Measurements from ENCODE around the gene ZNF280C. TPM values are rescaled to one million over a fixed set of nuclear protein-coding genes. Genes with fewer than 3 reads are reported as not detected.
A peak's percentile ranks its signal among the peaks of the same experiment; 100 is the strongest.

ZNF280C gene, protein sequence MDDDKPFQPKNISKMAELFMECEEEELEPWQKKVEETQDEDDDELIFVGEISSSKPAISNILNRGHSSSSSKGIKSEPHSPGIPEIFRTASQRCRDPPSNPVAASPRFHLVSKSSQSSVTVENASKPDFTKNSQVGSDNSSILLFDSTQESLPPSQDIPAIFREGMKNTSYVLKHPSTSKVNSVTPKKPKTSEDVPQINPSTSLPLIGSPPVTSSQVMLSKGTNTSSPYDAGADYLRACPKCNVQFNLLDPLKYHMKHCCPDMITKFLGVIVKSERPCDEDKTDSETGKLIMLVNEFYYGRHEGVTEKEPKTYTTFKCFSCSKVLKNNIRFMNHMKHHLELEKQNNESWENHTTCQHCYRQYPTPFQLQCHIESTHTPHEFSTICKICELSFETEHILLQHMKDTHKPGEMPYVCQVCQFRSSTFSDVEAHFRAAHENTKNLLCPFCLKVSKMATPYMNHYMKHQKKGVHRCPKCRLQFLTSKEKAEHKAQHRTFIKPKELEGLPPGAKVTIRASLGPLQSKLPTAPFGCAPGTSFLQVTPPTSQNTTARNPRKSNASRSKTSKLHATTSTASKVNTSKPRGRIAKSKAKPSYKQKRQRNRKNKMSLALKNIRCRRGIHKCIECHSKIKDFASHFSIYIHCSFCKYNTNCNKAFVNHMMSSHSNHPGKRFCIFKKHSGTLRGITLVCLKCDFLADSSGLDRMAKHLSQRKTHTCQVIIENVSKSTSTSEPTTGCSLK
- 1 to 10 TPM; 2.4 to 7.0 (median 3.6) TPM for total RNA-seq

DNA sequence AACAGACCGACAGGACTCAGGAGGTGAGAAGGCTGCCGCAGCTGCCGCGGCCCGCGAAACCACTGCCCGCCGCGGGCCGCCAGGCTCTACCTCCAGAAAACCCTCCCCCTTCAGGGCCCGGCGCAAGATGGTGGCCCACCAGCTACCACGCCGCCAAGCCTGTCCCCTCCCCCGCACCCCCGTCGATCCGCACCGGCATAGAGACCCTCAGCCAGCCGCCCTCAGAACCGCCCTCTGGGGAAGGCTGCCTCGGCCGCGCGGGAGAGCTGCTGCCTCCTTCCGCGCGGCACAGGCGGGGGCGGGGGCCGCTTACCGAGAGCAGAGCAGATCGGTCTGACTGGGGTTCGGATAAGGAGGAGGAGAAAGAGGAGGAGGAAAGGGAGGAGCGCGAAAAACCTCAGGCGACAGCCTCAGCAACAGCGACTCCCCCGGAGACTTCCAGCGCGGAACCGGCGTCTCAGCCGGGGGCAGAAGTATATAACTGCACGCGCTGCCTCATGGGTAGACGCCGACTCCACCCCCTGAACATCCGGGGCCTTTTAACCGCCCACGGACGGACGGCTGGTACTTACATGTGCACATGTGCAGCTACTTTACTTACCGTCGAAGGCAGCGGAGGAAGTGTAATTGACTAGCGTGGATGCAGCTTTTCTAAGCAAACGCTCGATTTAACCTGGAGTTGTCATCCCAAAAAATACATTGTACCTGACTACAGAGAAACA is at the start of gene ZNF280C:
ZNF280C (minus strand) TSS at position 451 of the 722 bp plus-strand sequence. CDS start 8,450 bp downstream, outside the sequence.
- Histone ChIP-seq H3K27me3 (no peaks in the 10 kb centered on the region), H3K9me3 (no peaks in the 10 kb centered on the region), H3K4me1 (peaks cover 0 to 7% (median 0%) of the 10 kb centered on the region in 4 donors), H3K27ac (peak within 1 kb of the TSS; percentile 36 to 84 (median 82)), H3K4me3 (peak within 1 kb of the TSS; percentile 38 to 77 (median 55)), H3K36me3 (no peaks in the 10 kb centered on the region)
- TF ChIP-seq EP300 (IDR thresholded peaks at IDR 0.05) = peak in 1 of 2 donors; percentile 59
- TF ChIP-seq POLR2A (IDR thresholded peaks at IDR 0.05) = peak; percentile 32 to 44
- TF ChIP-seq, protein P1, sequence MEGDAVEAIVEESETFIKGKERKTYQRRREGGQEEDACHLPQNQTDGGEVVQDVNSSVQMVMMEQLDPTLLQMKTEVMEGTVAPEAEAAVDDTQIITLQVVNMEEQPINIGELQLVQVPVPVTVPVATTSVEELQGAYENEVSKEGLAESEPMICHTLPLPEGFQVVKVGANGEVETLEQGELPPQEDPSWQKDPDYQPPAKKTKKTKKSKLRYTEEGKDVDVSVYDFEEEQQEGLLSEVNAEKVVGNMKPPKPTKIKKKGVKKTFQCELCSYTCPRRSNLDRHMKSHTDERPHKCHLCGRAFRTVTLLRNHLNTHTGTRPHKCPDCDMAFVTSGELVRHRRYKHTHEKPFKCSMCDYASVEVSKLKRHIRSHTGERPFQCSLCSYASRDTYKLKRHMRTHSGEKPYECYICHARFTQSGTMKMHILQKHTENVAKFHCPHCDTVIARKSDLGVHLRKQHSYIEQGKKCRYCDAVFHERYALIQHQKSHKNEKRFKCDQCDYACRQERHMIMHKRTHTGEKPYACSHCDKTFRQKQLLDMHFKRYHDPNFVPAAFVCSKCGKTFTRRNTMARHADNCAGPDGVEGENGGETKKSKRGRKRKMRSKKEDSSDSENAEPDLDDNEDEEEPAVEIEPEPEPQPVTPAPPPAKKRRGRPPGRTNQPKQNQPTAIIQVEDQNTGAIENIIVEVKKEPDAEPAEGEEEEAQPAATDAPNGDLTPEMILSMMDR (IDR thresholded peaks at IDR 0.05) = peak in 2 of 5 experiments; percentile 7 to 10
- DNase-seq (ENCODE audit: low spot score in 2 of 2) = peak; percentile 49 to 67
- 13 to 34% methylated on average over 7 to 59 of the region's 59 CpGs for WGBS, 2 donors

DNA sequence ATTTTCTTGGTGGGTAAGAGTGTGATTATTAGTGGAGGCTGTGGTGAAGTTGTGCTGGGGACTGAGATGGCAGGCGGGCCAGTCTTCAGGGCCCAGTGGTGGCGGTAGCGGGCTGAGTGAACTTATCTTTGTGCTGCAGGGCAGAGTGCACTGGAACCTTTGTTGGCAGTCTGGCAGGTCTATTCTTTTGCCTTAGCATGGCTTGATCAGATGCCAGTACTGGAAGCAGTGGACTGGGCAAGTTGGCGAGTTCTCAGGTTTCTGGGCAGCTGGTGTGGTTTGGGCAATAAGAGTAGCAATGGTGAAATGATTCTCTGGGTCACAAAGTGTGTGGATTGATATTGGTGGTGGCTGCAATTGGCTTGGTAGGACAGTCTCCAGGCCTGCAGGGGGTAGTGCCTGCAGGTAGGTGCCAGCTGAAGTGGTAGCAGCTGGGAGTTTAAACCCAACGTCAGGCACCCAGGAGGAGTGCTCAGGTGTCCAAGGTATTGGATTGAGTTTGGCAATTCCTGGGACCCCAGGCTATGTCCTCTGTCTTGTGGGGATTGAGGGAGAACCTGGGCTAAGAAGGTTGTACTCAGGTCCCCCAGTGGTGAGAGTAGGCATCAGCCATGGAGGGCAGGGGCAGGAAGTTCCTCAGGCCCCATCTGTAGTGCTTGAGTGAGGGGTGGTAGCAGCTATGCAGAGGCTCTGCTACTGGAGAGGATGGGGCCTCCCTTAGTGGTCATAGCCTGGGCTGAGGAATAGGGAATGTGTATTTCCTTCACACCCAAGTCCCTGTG is 36.1 kb upstream of the ZNF280C start:
- H3K4me1 ChIP-seq = no peaks in the 10 kb centered on the region
- WGBS, 2 donors = 79 to 95% methylated on average over 3 to 5 of the region's 5 CpGs

DNA sequence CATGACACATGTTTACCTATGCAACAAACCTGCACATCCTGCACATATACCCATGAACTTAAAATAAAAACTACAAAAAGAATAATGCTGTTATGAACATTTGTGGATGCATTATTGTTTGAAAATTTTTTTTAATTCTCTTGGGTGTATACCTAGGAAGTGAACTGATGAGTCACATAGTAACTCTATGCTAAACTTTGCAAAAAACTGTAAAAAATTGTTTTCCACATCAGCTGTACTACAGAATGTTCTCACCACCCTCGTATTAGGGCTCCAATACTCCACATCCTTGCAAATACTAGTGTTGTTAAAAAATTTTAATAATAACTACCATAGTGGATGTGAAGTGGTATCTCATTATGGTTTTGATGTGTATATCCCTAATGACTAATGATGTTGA is 33.3 kb upstream of the ZNF280C start:
- WGBS, 2 donors = 69 to 88% methylated on average over 1 of the region's 1 CpG

More for the DNA sequence above, 36.1 kb upstream of the ZNF280C start:
- no peaks in the 10 kb centered on the region for H3K9me3 ChIP-seq
- H3K27ac ChIP-seq = no peak overlapping the region
- no peak for DNase-seq (ENCODE audit: low spot score in 2 of 2)
- no peak overlapping the region for H3K4me3 ChIP-seq
- H3K36me3 ChIP-seq = no peaks in the 10 kb centered on the region
- no peaks in the 10 kb centered on the region for H3K27me3 ChIP-seq
- TF ChIP-seq, protein P1 (IDR thresholded peaks at IDR 0.05) = no peak
- no peak for TF ChIP-seq POLR2A (IDR thresholded peaks at IDR 0.05)
- TF ChIP-seq EP300 (IDR thresholded peaks at IDR 0.05) = no peak

DNA sequence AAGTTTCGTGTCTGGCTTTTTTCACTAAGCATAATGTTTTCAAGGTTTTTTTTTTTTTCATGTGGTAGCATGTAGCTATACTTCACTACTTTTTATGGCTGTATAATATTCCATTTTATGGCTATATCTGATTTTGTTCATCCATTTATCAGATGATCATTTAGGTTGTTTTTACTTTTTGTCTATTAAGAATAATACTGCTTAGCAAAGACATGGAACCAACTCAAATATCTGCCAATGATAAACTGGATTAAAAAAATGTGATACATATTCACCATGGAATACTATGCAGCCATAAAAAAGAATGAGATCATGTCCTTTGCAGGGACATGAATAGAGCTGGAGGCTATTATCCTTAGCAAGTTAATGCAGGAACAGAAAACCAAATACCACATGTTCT is 32.7 kb upstream of the ZNF280C start:
- DNase-seq (ENCODE audit: low spot score in 2 of 2) = no peak
- no peaks in the 10 kb centered on the region for H3K27me3 ChIP-seq
- no peak for TF ChIP-seq POLR2A (IDR thresholded peaks at IDR 0.05)
- TF ChIP-seq, protein P1 (IDR thresholded peaks at IDR 0.05) = no peak
- TF ChIP-seq EP300 (IDR thresholded peaks at IDR 0.05) = no peak
- no peak overlapping the region for H3K27ac ChIP-seq
- H3K4me3 ChIP-seq = no peak overlapping the region
- no peaks in the 10 kb centered on the region for H3K36me3 ChIP-seq
- WGBS, 2 donors = 83 to 94% methylated on average over 1 of the region's 1 CpG
- no peaks in the 10 kb centered on the region for H3K9me3 ChIP-seq
- H3K4me1 ChIP-seq = no peaks in the 10 kb centered on the region

More for the DNA sequence above, 33.3 kb upstream of the ZNF280C start:
- TF ChIP-seq POLR2A (IDR thresholded peaks at IDR 0.05) = no peak
- TF ChIP-seq, protein P1 (IDR thresholded peaks at IDR 0.05) = no peak
- no peak for TF ChIP-seq EP300 (IDR thresholded peaks at IDR 0.05)
- H3K4me3 ChIP-seq = no peak overlapping the region
- no peaks in the 10 kb centered on the region for H3K27me3 ChIP-seq
- DNase-seq (ENCODE audit: low spot score in 2 of 2) = no peak
- H3K36me3 ChIP-seq = no peaks in the 10 kb centered on the region
- no peak overlapping the region for H3K27ac ChIP-seq
- no peaks in the 10 kb centered on the region for H3K4me1 ChIP-seq
- no peaks in the 10 kb centered on the region for H3K9me3 ChIP-seq

Measured in tibial nerve (tissue), 4 donors.